Measurements from ENCODE around the gene NBPF4. TPM values are rescaled to one million over a fixed set of nuclear protein-coding genes. Genes with fewer than 3 reads are reported as not detected.
"Not testable (repeated sequence)": the region's sequence is repeated elsewhere in the genome, so short reads cannot be mapped to it uniquely, and the experiment has no call there.

Gene NBPF4
- total RNA-seq, 1 donor: 0.27 TPM

DNA sequence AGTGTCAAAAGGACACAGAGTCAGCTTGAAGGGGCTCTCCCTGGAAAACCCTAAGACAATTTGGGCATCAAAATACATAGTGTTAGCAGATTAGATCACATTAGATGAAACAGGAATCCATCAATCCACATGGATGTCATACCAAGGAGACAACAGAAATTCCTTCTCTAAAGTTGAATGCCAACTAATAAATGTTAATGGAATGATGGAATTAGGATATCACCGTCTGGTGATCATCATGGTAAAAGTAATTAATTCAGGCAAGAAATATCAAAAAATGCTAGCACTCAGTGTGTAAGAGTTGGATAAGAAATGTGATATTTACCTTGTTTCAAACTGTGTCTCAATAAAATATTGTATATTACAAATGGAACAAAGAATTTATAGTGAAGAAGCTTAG lies 32.9 kb downstream of the NBPF4 start:
- no peak for DNase-seq (ENCODE audit: low read depth in 2 of 3, low spot score in 2 of 3)

DNA sequence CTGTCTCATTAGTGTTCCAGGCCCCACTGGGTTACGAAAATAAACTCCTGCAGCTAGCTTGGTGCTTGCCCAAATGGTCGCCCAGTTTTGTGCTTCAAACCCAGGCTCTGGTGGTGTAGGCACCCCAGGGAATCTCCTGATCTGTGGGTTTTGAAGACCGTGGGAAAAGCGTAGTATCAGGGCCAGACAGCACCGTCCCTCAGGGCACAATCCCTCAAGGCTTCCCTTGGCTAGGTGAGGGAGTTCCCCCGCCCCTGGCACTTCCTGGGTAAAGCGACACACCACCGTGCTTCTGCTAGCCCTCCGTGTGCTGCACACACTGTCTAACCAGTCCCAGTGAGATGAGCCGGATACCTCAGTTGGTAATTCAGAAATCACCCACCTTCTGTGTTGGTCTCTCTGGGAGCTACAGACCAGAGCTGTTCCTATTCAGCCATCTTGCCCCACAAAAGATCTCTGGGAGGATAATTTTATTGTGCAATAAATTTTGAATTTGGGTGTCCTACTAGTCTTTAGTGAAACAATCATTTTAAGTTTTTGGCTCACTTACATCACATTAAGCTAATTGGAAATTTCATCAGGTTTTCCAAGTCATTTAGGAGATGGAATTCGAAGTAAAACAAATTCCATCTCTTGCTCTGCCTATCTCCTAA lies 34.3 kb downstream of the NBPF4 start:
- DNase-seq (ENCODE audit: low read depth in 2 of 3, low spot score in 2 of 3): no peak

DNA sequence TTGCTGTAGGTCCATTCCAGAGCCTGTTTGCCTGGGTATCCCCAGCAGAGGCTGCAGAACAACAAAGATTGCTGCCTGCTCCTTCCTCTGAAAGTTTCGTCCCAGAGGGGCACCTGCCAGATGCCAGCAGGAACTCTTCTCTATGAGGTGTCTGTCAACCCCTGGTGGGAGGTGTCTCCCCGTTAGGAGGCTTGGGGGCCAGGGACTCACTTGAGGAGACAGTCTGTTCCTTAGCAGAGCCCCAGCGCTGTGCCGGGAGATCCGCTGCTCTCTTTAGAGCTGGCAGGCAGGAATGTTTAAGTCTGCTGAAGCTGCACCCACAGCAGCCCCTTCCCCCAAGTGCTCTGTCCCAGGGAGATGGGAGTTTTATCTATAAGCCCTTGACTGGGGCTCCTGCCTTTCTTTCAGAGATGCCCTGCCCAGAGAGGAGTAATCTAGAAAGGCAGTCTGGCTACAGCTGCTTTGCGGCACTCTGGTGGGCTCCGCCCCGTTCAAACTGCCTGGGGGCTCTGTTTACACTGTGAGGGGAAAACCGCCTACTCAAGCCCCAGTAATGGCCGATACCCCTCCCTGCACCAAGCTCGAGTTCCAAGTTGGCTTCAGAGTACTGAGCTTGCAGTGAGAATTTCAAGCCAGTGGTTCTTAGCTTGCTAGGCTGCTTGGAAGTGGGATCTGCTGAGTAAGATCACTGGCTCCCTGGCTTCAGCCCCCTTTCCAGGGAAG lies 35.0 kb downstream of the NBPF4 start:
- DNase-seq (ENCODE audit: low read depth in 2 of 3, low spot score in 2 of 3): no peak

DNA sequence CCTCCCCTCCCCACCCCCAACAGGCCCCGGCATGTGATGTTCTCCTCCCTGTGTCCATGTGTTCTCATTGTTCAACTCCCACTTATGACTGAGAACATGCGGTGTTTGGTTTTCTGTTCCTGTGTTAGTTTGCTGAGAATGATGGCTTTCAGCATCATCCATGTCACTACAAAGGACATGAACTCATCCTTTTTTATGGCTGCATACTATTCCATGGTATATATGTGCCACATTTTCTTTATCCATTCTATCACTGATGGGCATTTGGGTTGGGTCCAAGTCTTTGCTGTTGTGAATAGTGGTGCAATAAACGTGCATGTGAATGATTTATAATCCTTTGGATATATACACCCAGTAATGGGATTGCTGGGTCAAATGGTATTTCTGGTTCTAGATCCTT lies 40.3 kb downstream of the NBPF4 start:
- DNase-seq (ENCODE audit: low read depth in 2 of 3, low spot score in 2 of 3): not testable (repeated sequence)

DNA sequence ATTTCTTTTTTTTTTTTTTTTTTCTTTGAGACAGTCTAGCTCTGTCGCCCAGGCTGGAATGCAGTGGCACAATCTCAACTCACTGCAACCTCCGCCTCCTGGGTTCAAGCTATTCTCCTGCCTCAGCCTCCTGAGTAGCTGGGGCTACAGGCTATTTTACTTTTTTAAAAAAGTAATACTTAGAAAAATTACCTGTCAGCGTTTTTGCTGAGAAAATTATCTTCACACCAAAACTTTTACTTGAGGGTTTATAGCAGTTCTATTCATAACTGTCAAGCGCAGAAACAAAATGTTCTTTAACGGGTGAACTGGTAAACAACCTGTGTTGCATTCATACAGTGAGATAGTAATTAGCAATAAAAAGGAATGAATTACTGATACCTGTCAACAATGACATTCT lies 42.2 kb downstream of the NBPF4 start:
- DNase-seq (ENCODE audit: low read depth in 2 of 3, low spot score in 2 of 3): no peak

DNA sequence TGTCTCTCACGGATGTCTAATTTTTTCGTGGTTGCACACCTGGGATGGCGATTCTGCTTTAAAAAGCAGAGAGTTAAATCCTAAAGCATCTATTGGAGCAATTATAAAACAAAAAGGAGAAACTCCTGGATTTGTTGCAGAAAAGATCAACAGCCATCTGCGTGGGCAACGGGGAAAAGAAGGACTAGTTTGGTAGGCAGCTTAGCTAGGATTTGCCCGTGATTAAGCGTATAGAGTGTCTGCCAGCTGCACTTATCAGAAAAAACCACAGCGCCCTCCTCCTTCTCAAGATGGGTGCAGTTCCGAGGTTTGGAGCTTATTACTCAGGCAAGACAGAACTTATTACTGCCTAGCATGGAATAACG lies 43.2 kb downstream of the NBPF4 start:
- peak; percentile 24 to 75 (median 70) for DNase-seq (ENCODE audit: low read depth in 2 of 3, low spot score in 2 of 3)

DNA sequence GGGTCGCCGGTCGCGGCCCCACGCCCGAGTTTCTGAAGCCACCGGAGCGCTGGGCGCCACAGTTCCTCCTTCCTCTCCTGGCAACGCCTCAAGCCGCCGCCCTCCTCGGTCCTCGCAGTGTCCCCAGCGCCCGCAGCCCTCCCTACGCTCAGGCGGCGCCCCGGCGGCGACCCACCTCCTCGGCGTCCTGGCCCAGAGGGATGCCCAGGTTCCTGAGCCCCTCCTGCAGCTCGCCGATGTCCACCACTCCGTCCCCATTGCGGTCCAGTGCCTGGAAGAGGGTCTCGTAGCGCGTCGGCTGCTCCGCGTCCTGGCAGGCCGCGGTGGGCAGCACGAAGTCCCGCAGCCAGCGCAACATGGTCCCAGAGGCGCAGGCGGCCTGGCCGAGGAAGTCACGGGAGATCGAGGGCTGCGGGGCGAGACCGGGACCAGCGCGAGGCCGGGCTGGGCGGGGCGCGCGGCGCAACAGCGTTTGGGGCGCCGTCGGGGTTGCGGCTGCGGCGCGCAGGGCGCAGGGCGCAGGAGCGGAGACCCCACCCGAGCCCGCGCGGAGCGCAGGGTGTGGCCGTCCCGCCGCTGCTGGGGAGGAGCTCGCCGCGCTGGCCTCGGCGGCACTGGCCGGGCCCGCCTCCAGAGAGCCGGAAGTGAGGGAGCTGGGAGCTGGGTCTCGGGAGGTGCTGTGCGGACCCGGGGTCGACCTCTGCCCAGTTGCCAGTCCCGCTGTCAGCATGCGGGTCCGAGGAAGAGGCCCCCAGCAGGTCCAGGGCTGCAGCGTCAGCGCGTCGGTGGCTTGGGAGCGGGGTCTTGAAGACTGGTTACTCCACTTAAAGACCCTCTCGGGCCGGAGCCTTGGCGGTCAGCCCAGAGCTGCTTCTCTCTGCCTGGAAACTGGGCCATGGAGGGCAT lies 43.8 kb downstream of the NBPF4 start, which contains the start of gene SLC25A24:
Gene SLC25A24 (minus strand): TSS at position 563 of the 906 bp plus-strand sequence. CDS start 205 bp downstream, at position 358.
- DNase-seq (ENCODE audit: low read depth in 2 of 3, low spot score in 2 of 3): peak; percentile 33 to 78 (median 77)

DNA sequence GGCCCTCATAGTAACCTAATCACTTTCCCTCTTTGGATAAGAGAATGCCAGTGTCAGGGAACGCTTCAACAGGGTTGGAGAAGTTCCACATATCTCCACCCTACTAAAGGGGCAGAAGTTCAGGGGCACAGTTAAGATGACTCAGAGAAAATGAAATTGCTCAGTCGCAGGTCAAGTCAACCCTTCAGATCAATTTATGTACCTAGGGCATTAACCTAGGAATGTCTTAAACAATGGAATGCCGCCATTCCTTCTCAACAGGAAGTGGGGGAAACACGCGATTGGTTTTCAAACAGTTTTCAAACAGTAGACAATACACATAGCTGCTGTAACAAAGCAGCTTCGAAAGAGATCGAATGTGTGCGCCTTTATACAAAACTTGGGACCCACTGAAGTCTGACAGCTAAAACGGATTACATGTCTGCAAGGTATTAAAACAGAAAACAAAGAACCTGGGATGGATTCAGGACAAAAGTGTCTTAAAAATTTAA lies 44.6 kb downstream of the NBPF4 start:
- DNase-seq (ENCODE audit: low read depth in 2 of 3, low spot score in 2 of 3): peak in 2 of 3 donors; percentile 21 to 26

DNA sequence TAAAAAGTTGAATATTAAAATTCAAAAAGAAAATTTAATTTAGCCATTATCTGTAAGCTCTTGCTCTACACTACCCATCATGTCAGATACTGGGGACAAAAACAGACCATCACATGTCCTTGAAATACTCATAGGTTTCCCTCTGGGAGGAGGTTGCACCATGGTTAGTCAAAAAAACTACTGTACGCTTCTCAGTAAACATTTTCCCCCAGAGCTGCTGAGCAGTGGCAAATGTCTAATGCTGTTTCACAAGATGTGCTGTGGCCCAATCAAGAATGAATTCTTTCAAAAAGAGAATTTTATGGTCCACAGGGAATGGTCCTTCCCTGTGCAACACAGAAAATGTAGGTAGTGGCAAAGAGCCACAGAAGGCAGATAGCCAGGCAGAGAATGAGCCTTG lies 49.8 kb downstream of the NBPF4 start:
- no peak for DNase-seq (ENCODE audit: low read depth in 2 of 3, low spot score in 2 of 3)

DNA sequence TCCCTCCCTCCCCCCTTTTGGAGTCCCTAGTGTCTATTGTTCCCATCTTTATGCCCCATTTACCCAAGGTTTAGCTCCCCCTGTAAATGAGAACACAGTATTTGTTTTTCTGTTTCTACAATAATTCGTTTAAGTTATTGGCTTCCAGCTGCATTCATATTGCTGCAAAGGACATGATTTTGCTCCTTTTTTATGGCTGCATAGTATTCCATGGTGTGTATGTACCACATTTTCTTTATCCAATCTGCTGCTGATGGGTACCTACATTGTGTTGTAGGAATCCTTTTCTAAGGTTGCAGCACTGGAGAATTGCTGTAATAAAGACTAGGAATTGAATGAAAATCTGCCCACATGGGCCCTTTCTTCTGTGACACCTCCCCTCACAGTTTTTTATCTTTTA lies 50.5 kb downstream of the NBPF4 start:
- no peak for DNase-seq (ENCODE audit: low read depth in 2 of 3, low spot score in 2 of 3)

DNA sequence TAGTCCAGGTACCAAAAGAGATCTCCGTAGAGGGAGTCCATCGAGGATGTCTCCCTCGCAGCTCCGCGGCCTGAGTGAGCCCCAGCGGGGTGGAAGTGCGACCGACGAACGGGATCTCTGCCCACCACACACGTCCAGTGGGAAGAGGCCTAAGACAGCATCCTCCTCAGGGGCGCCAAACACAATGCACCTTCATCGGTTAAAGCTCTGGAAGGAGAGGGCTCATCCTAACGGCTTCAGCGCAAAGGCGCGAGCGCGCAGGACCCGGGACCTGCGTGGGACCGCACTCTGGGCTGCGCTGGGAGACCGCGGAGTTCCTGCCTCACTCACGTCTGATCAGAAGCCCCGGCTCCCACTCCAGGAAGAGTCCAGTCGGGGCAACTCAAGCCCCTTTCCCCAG lies 51.3 kb downstream of the NBPF4 start:
- DNase-seq (ENCODE audit: low read depth in 2 of 3, low spot score in 2 of 3): no peak

DNA sequence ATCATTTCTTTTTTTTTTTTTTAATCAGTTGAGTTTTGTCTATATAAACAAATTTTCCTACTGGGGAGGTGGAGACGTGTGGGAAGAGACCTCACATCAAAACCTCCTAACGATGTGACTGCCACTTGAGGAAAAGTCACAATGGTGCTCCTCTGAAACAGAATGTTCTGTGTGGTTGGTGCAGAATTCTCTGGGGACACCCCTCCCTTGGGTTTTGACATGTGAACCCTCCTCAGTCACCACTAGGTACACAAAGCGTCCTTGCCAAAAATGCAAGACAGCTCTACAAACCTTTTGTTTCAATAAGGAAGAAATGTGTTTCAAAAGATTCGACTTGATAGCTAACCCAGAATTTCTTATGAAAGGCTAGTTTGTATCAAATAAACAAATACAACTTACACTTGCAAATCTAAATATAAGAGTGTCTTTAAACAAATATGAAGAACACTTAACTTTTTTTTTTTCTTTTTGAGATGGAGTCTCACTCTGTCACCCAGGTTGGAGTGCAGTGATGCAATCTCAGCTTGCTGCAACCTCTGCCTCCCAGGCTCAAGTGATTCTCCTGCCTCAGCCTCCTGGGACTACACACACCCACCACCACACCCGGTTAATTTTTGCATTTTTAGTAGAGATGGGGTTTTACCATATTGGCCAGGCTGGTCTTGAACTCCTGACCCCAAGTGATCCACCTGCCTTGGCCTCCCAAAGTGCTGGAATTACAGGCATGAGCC lies 53.0 kb downstream of the NBPF4 start:
- no peak for DNase-seq (ENCODE audit: low read depth in 2 of 3, low spot score in 2 of 3)

DNA sequence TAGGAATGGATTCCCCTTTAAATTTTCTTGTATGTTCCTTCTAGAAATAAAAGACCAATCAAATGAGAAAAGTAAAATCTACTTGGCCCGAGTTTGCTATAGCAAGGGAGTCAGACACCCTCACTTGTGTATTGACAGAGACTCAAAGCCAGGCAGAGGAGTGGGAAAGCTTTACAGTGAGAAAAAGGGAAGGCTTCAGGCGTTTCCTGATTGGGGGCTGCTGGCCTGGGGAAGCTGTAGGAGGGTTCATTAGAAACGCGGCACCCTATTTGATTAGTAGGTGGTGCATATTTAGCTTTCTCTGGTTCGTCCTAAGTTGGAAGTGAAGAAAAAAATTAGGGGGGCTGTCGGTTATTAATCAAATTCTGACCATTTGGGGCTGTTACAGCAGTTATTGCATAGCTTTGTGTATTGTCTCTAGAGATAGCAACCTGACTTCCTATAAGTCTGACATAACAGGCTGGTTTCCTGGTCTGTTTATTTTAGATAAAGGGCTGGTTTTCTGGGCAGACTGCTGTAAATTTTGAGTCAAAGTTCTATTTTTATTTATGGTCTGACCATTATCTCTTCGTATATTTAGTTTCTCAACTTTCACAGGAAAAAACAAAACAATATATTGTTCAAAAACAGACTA lies 53.8 kb downstream of the NBPF4 start:
- DNase-seq (ENCODE audit: low read depth in 2 of 3, low spot score in 2 of 3): no peak

DNA sequence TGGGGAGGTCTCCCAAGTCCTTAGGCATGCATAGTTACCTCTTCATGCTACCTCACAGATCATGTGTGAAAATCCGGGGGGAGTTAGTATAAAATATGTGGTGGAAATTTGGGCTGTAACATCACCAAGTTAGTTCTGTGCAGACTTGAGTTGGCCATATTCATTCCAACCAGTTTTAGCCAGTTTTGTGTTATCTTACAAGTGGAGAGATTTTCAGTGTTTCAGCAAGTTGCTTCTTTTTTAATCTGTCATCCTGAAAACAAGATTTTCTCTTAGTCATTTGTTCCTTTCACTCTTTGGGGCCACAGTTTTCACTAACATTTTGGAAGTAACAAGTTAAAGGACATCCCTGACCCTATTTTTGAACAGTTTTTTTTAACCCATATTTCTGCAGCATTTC lies 55.1 kb downstream of the NBPF4 start:
- no peak for DNase-seq (ENCODE audit: low read depth in 2 of 3, low spot score in 2 of 3)

DNA sequence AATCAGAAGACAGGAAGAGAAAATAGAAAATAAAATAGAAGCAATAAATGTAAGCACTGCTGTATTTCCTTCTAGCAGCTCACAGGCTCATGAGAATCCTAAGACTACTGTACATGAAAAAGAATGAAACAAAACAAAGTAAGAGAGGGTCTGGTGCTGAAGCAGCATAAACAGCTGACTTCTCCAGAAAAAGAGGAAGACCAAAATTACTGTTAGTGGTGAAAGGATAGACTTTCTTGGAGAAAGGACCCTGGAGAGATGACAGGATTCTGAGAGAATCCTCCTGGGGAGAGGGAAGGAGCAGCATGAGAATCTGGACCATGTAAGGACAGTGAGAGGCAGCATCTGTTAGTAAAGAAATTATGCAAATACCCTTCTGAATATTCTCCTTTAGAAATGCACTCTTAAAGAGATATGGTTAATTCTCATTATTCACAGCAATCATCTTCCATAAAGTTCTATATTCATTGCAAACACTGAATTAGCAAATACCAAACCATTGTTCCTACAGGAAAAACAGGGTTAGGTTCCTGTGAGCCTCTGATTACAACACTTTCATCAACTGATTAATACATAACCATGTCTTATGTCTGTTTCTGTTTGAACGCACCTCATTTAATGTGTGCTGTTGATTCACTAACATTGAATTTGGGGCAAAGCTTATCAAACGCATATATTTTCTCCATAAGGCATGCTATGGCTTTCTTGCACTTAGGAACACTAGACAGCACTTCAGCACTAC lies 60.7 kb downstream of the NBPF4 start:
- DNase-seq (ENCODE audit: low read depth in 2 of 3, low spot score in 2 of 3): no peak

DNA sequence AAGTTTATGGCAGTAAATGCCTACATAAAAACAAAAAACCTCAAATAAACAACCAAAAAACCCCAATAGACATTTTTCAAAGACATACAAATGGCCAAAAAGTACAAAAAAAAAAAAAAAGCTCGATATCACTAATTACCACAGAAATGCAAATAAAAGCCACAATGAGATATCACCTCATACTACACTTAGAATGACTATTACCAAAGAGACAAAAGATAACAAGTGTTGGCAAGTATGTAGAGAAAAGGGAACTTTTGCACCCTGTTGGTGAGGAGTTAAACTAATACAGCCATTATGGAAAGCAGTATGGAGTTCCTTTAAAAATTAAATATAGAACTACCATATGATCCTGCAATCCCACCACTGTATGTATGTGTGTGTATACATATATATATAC lies 64.9 kb downstream of the NBPF4 start:
- DNase-seq (ENCODE audit: low read depth in 2 of 3, low spot score in 2 of 3): no peak

Data from hematopoietic multipotent progenitor cell (in vitro differentiated cells).